NB4 (cell line): ENCODE results near the gene IDI1.

Experiments used
- CTCF ChIP-seq: IDR thresholded peaks from one replicate; pipeline ENCODE4 v1.5.1; 2012; ENCODE audit warnings: low read depth, low read length
- MYC ChIP-seq: IDR thresholded peaks from 2 replicates; pipeline ENCODE4 v1.6.1; 2011; ENCODE audit warnings: low read depth, low read length
- POLR2A ChIP-seq: IDR thresholded peaks from 2 replicates; pipeline ENCODE4 v1.6.1; 2011; ENCODE audit warnings: mild to moderate bottlenecking; ENCODE audit not compliant: insufficient read length; ENCODE audit errors: extremely low read depth

- TF ChIP-seq POLR2A (no peak), CTCF (no peak), MYC (no peak)
Measured at GRCh38 chr10:1041514-1041913, 7.4 kb downstream of the IDI1 start.
